GM15510 (cell line): ENCODE data around the gene ZCCHC18.

Experiments
- POLR2A ChIP-seq: IDR thresholded peaks from 3 replicates; pipeline ENCODE4 v1.6.1; 2011; ENCODE audit warnings: borderline replicate concordance; ENCODE audit not compliant: insufficient read length; ENCODE audit errors: extremely low read depth

ZCCHC18 gene

DNA sequence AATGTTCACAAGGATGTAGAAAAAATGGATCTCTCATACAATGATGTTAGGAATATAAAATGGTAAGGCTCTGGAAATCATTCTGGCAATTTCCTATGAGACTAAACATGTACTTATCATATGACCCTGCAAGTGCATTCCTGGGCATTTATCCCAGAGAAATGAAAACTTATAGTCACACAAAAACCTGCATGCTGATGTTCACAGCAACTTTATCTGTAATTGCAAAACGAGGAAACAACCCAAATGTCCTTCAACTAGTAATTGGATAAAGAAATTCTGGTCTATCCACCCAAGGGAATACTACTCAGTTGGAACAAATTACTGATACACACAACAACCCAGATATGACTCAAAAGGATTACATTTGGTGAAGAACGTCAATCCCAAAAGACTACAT, 14.5 kb downstream of the ZCCHC18 start:
- TF ChIP-seq POLR2A, result no peak

DNA sequence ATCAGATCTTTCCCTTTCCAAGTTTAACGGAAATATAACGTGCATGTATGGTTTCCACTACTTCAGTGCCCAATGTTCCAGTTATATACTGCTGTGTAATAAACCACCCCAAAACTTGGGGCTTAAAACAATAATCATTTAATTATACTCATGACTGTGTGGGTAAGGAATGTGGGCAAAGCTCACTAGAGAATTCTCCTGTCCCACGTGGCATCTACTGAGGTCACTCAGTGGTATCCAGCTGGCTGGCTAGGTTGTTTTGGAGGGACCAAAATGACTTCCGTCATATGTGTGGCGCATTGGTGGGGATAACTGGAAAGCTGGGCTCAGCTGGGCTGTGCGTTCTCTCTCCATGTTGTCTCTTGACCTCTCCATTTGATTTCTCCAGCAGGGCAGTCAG, 18.5 kb downstream of the ZCCHC18 start:
- no peak for TF ChIP-seq POLR2A

GRCh38 chrX:104134583-104135261, 22.4 kb downstream of the ZCCHC18 start:
- no peak for TF ChIP-seq POLR2A

- no peak for TF ChIP-seq POLR2A
These were observed 23.4 kb downstream of the ZCCHC18 start for GRCh38 chrX:104135677-104136076.

DNA sequence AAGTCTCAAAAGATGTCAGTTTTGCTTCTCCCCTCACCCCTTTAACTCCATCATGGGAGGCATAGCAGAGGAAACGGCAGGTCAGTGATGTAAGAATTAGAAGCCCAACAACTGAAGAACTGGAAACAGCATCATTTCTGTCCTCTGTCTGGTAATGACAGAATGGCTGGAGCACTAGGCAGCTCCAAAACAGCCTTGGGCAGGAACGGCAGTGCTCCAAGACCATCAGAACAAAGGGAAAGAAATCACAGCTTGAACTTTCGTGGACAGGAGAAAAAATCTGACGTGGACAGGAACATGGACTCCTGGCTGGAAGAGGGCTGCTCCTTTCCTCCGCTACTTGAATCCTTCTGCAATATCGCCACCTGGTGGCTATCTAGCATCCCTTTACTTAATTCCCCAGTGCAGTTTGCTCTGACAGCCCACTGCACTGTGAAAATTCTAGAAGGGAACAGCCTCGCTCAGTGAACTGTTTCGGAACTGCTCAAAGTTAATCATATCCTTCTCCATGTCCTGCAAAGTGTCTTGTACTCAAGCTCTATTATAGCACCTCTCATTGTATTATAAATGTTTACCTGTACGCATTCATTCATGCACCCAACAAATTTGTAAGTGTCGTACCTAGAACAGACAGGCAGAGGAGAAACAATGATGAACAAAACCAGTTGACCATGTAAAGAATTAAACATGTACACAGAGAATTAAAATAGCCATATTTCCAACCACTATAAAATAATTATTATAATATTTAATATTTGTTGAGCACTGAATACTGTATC, 24.1 kb downstream of the ZCCHC18 start:
- TF ChIP-seq POLR2A, result no peak

DNA sequence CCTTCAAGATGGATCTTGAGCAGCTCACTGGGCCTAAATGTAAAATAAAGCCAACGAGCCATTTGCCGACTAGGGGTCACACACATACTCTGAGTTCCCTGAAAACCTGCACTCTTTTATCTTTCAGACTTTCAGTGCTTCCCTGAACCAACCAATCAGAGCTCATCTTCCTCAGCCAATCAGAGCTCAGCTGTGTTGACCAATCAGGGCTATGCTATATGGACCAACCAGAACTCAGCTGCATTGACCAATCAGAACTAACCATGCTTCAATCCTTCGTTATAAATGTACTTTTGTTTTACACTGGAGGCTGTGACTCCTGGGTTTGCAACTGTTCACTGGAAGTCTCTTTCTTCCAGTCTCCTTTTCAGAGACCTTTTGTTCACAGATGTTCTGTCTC, 25.2 kb downstream of the ZCCHC18 start:
- no peak for TF ChIP-seq POLR2A

GRCh38 chrX:104141087-104141760, 28.9 kb downstream of the ZCCHC18 start:
- no peak for TF ChIP-seq POLR2A

GRCh38 chrX:104151037-104151436, 38.7 kb downstream of the ZCCHC18 start:
- no peak for TF ChIP-seq POLR2A

DNA sequence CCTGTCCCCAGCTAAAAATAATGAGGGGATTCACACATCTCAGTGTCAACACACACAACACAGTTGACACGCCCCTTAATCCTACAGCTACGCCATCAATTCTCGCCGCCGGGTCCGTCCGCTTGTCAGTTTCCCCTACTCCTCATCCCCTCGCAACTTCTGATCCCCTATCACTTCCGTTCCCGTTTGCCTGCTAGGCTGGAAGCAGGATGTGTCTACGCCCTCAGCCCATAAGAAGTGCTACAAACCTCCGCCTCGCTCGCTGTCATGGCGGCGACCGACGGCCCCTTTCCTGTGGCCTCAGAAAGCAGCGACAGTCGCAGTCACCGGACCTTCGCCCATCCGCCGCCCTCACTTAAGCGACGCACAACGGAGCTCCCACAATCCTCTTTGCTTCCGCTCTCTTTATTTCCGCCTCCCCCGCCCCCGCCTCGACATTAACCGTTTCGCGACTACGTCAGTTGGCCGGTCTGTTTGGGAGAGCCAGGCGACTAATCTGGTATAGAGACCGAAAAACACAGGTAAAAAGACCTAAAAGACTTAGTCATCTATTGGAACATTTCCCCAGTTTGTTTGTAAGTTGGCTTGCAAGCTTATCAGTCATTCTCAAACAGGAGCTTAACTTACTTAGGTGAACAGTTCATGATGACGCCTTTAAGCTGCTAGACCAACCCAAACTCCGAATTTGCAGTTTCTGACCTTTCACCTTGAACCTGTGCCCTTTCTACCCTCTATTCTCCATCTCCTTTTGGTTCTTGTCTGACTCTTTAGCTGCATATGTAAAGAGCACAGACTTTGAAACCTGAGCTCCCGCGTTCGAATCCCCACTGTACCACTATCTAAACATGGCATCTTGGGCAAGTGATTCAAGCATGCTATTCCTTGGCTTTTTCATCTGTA, 44.6 kb downstream of the ZCCHC18 start, which contains the start of gene SLC25A53:
SLC25A53 (minus strand) TSS at position 380 of the 900 bp plus-strand sequence. CDS start 51,752 bp downstream, outside the sequence.
- peak; percentile 56 for TF ChIP-seq POLR2A
